Activated B cell treated with CpG ODN at 0.5 μM for 24 hours (primary cell): ENCODE data around the gene GPRASP1. TPM values are rescaled to one million over a fixed set of nuclear protein-coding genes. Genes with fewer than 3 reads are reported as not detected.

ENCODE experiments used
- ATAC-seq: fragments of 200-7000 bp; cut with Tn5 transposase; one replicate; pipeline ENCODE4 v1.10.0; 2021; ENCODE audit warnings: low read depth, mild to moderate bottlenecking, moderate library complexity
- CTCF ChIA-PET: fragments of 350-600 bp; sonication (Branson Sonifier 250); formaldehyde crosslinking; loops from one replicate; lab custom pipeline; 2021; ENCODE audit warnings: antibody characterized with exemption; lab: Charles Lee
- POLR2A ChIA-PET: fragments of 350-600 bp; sonication (Branson Sonifier 250); formaldehyde crosslinking; loops from one replicate; lab custom pipeline; 2021; ENCODE audit warnings: antibody characterized with exemption; lab: Charles Lee
- DNase-seq: peaks from one replicate; pipeline ENCODE4 v3.0.0; 2022
- H3K27ac Mint-ChIP-seq: one replicate; pipeline ENCODE4 v1.8.0; 2020; ENCODE audit warnings: mixed read lengths
- H3K27me3 Mint-ChIP-seq: one replicate; pipeline ENCODE4 v1.8.0; 2021; ENCODE audit warnings: mixed read lengths
- H3K36me3 Mint-ChIP-seq: one replicate; pipeline ENCODE4 v1.8.0; 2021; ENCODE audit warnings: low read depth, mixed read lengths
- H3K4me1 Mint-ChIP-seq: one replicate; pipeline ENCODE4 v1.8.0; 2021; ENCODE audit warnings: mixed read lengths
- H3K4me3 Mint-ChIP-seq: one replicate; pipeline ENCODE4 v1.8.0; 2020; ENCODE audit warnings: mild to moderate bottlenecking, mixed read lengths
- H3K9me3 Mint-ChIP-seq: one replicate; pipeline ENCODE4 v1.8.0; 2020; ENCODE audit warnings: mixed read lengths
- CTCF ChIP-seq: fragments of 200-600 bp; IDR thresholded peaks from one replicate; pipeline ENCODE4 v1.8.0; 2022; ENCODE audit warnings: antibody characterized with exemption, mild to moderate bottlenecking
- intact Hi-C: fragments of 100-400 bp; cut with micrococcal nuclease; formaldehyde crosslinking; loops from one replicate; pipeline ENCODE4 v1.15.1; 2024
- total RNA-seq: library from RNA; stranded (reverse); gene quantifications from 2 replicates; pipeline ENCODE4 v1.2.3, GENCODE V29; 2022

The GPRASP1 gene
- total RNA-seq, 1 donor from 2014 or later, result 5.9 TPM

GRCh38 chrX:102697494-102697893 is 46.2 kb downstream of the GPRASP1 start:
- intact Hi-C loops, result no loop called here
- DNase-seq, result no peak
- no peak overlapping the region for H3K27ac Mint-ChIP-seq
- no peak for TF ChIP-seq CTCF
- no peaks in the 10 kb centered on the region for H3K27me3 Mint-ChIP-seq
- no peaks in the 10 kb centered on the region for H3K4me1 Mint-ChIP-seq
- no peak for ATAC-seq
- H3K9me3 Mint-ChIP-seq, result no peaks in the 10 kb centered on the region
- CTCF ChIA-PET, result no interaction called here
- POLR2A ChIA-PET, result no interaction called here
- H3K36me3 Mint-ChIP-seq, result peaks cover 2% of the 10 kb centered on the region
- no peak overlapping the region for H3K4me3 Mint-ChIP-seq

Other genes starting within 250 kb of the GPRASP1 start
- not detected in 2 replicates for gene NXF2B, start 211.5 kb upstream of the GPRASP1 start, total RNA-seq
- gene TCP11X2, start 179.7 kb upstream of the GPRASP1 start, total RNA-seq, result not detected in 2 replicates
- not detected in 2 replicates for gene TMSB15A, start 134.7 kb upstream of the GPRASP1 start, total RNA-seq
- 12.0 and 12.4 TPM in 2 replicates for gene ARMCX5, start 52.0 kb upstream of the GPRASP1 start, total RNA-seq
- gene GPRASP2, start 61.0 kb downstream of the GPRASP1 start, total RNA-seq, result 0.16 and 0.34 TPM in 2 replicates
- 1.3 TPM in 2 replicates for gene GPRASP3, start 69.3 kb downstream of the GPRASP1 start, total RNA-seq